ENCODE data around the gene CREB5. TPM values are rescaled to one million over a fixed set of nuclear protein-coding genes. Genes with fewer than 3 reads are reported as not detected.

Gene CREB5
- total RNA-seq, 2 experiments from 2014 or later, result 0.19 to 0.22 TPM

GRCh38 chr7:28375729-28376128 lies 36.6 kb upstream of the CREB5 start:
- no peaks in the 10 kb centered on the region for H3K4me1 ChIP-seq (ENCODE audit: insufficient read depth, low read length)
- H3K27ac ChIP-seq (ENCODE audit: low read depth in 1 of 2, low read length in 2 of 2), result no peak overlapping the region
- H3K4me3 ChIP-seq (ENCODE audit: low read length), result no peak overlapping the region
- ATAC-seq (ENCODE audit: poor library complexity) (no peak), DNase-seq (no peak)
- intact Hi-C loops (cut with DNase I, micrococcal nuclease), result no loop called here
- no peak overlapping the region for H3K27ac Mint-ChIP-seq
- H3K27me3 Mint-ChIP-seq, result peaks cover 19% of the 10 kb centered on the region
- H3K36me3 ChIP-seq (ENCODE audit: insufficient read depth, low read length), result no peaks in the 10 kb centered on the region
- H3K4me1 Mint-ChIP-seq (ENCODE audit: low read depth), result no peaks in the 10 kb centered on the region
- no peaks in the 10 kb centered on the region for H3K27me3 ChIP-seq (ENCODE audit: control insufficient read depth in 1 of 2, insufficient read depth in 2 of 2, low read length in 2 of 2)
- no peaks in the 10 kb centered on the region for H3K9me3 Mint-ChIP-seq
- no peak overlapping the region for H3K4me3 Mint-ChIP-seq
- no peaks in the 10 kb centered on the region for H3K36me3 Mint-ChIP-seq (ENCODE audit: low read depth)
- ChIA-PET POLR2A (no interaction called here), CTCF (no interaction called here)
- no peak for TF ChIP-seq CTCF (IDR thresholded peaks at IDR 0.05)
- no peaks in the 10 kb centered on the region for H3K9me3 ChIP-seq (ENCODE audit: control insufficient read depth in 1 of 2, insufficient read depth in 1 of 2, low read length in 2 of 2)

GRCh38 chr7:28376634-28377033 lies 35.7 kb upstream of the CREB5 start:
- Mint-ChIP-seq H3K36me3 (ENCODE audit: low read depth) (no peaks in the 10 kb centered on the region), H3K27me3 (peaks cover 22% of the 10 kb centered on the region), H3K9me3 (no peaks in the 10 kb centered on the region), H3K27ac (no peak overlapping the region), H3K4me1 (ENCODE audit: low read depth) (no peaks in the 10 kb centered on the region), H3K4me3 (no peak overlapping the region)
- no peak for TF ChIP-seq CTCF (IDR thresholded peaks at IDR 0.05)
- Histone ChIP-seq H3K27ac (ENCODE audit: low read depth in 1 of 2, low read length in 2 of 2) (no peak overlapping the region), H3K36me3 (ENCODE audit: insufficient read depth, low read length) (no peaks in the 10 kb centered on the region), H3K4me1 (ENCODE audit: insufficient read depth, low read length) (no peaks in the 10 kb centered on the region), H3K9me3 (ENCODE audit: control insufficient read depth in 1 of 2, insufficient read depth in 1 of 2, low read length in 2 of 2) (no peaks in the 10 kb centered on the region), H3K27me3 (ENCODE audit: control insufficient read depth in 1 of 2, insufficient read depth in 2 of 2, low read length in 2 of 2) (no peaks in the 10 kb centered on the region), H3K4me3 (ENCODE audit: low read length) (no peak overlapping the region)
- ChIA-PET POLR2A (no interaction called here), CTCF (no interaction called here)
- ATAC-seq (ENCODE audit: poor library complexity) (no peak), DNase-seq (no peak)
- intact Hi-C loops (cut with DNase I, micrococcal nuclease), result no loop called here

- no peak for DNase-seq
- Histone ChIP-seq H3K4me1 (ENCODE audit: insufficient read depth, low read length) (no peaks in the 10 kb centered on the region), H3K9me3 (ENCODE audit: control insufficient read depth in 1 of 2, insufficient read depth in 1 of 2, low read length in 2 of 2) (no peaks in the 10 kb centered on the region), H3K27ac (ENCODE audit: low read depth in 1 of 2, low read length in 2 of 2) (no peak overlapping the region), H3K27me3 (ENCODE audit: control insufficient read depth in 1 of 2, insufficient read depth in 2 of 2, low read length in 2 of 2) (no peaks in the 10 kb centered on the region), H3K4me3 (ENCODE audit: low read length) (no peak overlapping the region), H3K36me3 (ENCODE audit: insufficient read depth, low read length) (no peaks in the 10 kb centered on the region)
- ChIA-PET CTCF (interaction anchor here (0.9 kb wide), 1 partner anchor 10 kb away, joined by 3 read pairs; no protein-coding TSS in a partner anchor), POLR2A (no interaction called here)
- peaks cover 22% of the 10 kb centered on the region for H3K27me3 Mint-ChIP-seq
- H3K4me1 Mint-ChIP-seq (ENCODE audit: low read depth), result no peaks in the 10 kb centered on the region
- TF ChIP-seq CTCF (IDR thresholded peaks at IDR 0.05), result no peak
- intact Hi-C loops (cut with DNase I, micrococcal nuclease), result no loop called here
- H3K4me3 Mint-ChIP-seq, result no peak overlapping the region
- H3K27ac Mint-ChIP-seq, result no peak overlapping the region
- H3K36me3 Mint-ChIP-seq (ENCODE audit: low read depth), result no peaks in the 10 kb centered on the region
- H3K9me3 Mint-ChIP-seq, result no peaks in the 10 kb centered on the region
- no peak for ATAC-seq (ENCODE audit: poor library complexity)
Measured at GRCh38 chr7:28378574-28379149, 33.7 kb upstream of the CREB5 start.
